ENCODE measurements around the gene RAMP1.
A peak's percentile ranks its signal among the peaks of the same experiment; 100 is the strongest.

RAMP1 gene

GRCh38 chr2:237904831-237905599 lies 45.6 kb downstream of the RAMP1 start:
- peak overlapping the region; percentile 54 for H3K9ac ChIP-seq (ENCODE audit: low read depth, low read length, poor library complexity, severe bottlenecking)
- TF ChIP-seq EZH2phosphoT487 (IDR thresholded peaks at IDR 0.05; ENCODE audit: borderline replicate concordance): no peak
- no peak for TF ChIP-seq CTCF (conservative IDR thresholded peaks at IDR 0.05; ENCODE audit: low read length)
- H3K4me2 ChIP-seq (ENCODE audit: low read depth, low read length, poor library complexity, severe bottlenecking): peak overlapping the region; percentile 41

GRCh38 chr2:237907144-237907543 lies 47.7 kb downstream of the RAMP1 start:
- Histone ChIP-seq H3K4me1 (ENCODE audit: insufficient read depth, low read length, poor library complexity, severe bottlenecking) (peaks cover 37% of the 10 kb centered on the region), H3K9me3 (ENCODE audit: insufficient read depth, low read depth, low read length) (peaks cover 11% of the 10 kb centered on the region), H3K79me2 (ENCODE audit: insufficient read depth, low read length) (no peaks in the 10 kb centered on the region), H4K20me1 (ENCODE audit: insufficient read depth, low read length, poor library complexity, severe bottlenecking) (no peaks in the 10 kb centered on the region), H3K9me2 (replicated peaks; ENCODE audit: low read depth, low read length) (no peaks in the 10 kb centered on the region), H2AFZ (ENCODE audit: low read length) (no peak overlapping the region), H3K36me3 (ENCODE audit: insufficient read depth, low read length) (no peaks in the 10 kb centered on the region), H3K4me3 (ENCODE audit: low read length, poor library complexity, severe bottlenecking) (no peak overlapping the region), H3K4me2 (ENCODE audit: low read depth, low read length, poor library complexity, severe bottlenecking) (no peak overlapping the region), H3F3A (ENCODE audit: low read depth) (0 out of 2 replicates have a peak, but pooled peaks cover 7% of the 10 kb centered on the region), H3K9ac (ENCODE audit: low read depth, low read length, poor library complexity, severe bottlenecking) (no peak overlapping the region), H3K27me3 (ENCODE audit: insufficient read depth, low read length, poor library complexity, severe bottlenecking) (no peaks in the 10 kb centered on the region)
- no peak for TF ChIP-seq EZH2phosphoT487 (IDR thresholded peaks at IDR 0.05; ENCODE audit: borderline replicate concordance)

More at GRCh38 chr2:237904831-237905599, 45.6 kb downstream of the RAMP1 start:
- H3K27me3 ChIP-seq (ENCODE audit: insufficient read depth, low read length, poor library complexity, severe bottlenecking): no peaks in the 10 kb centered on the region
- no peak overlapping the region for H2AFZ ChIP-seq (ENCODE audit: low read length)
- peaks cover 11% of the 10 kb centered on the region for H3K9me3 ChIP-seq (ENCODE audit: insufficient read depth, low read depth, low read length)
- H3K9me2 ChIP-seq (replicated peaks; ENCODE audit: low read depth, low read length): no peaks in the 10 kb centered on the region
- H3K79me2 ChIP-seq (ENCODE audit: insufficient read depth, low read length): no peaks in the 10 kb centered on the region
- H3K4me1 ChIP-seq (ENCODE audit: insufficient read depth, low read length, poor library complexity, severe bottlenecking): peaks cover 39% of the 10 kb centered on the region
- 0 out of 2 replicates have a peak, but pooled peaks cover 7% of the 10 kb centered on the region for H3F3A ChIP-seq (ENCODE audit: low read depth)
- no peak overlapping the region for H3K4me3 ChIP-seq (ENCODE audit: low read length, poor library complexity, severe bottlenecking)
- H3K36me3 ChIP-seq (ENCODE audit: insufficient read depth, low read length): no peaks in the 10 kb centered on the region
- no peaks in the 10 kb centered on the region for H4K20me1 ChIP-seq (ENCODE audit: insufficient read depth, low read length, poor library complexity, severe bottlenecking)

- H2AFZ ChIP-seq (ENCODE audit: low read length): no peak overlapping the region
- H3K9me2 ChIP-seq (replicated peaks; ENCODE audit: low read depth, low read length): no peaks in the 10 kb centered on the region
- H3K9ac ChIP-seq (ENCODE audit: low read depth, low read length, poor library complexity, severe bottlenecking): no peak overlapping the region
- TF ChIP-seq CTCF (conservative IDR thresholded peaks at IDR 0.05; ENCODE audit: low read length): no peak
- TF ChIP-seq EZH2phosphoT487 (IDR thresholded peaks at IDR 0.05; ENCODE audit: borderline replicate concordance): no peak
- H3F3A ChIP-seq (ENCODE audit: low read depth): 0 out of 2 replicates have a peak, but pooled peaks cover 7% of the 10 kb centered on the region
- H3K79me2 ChIP-seq (ENCODE audit: insufficient read depth, low read length): no peaks in the 10 kb centered on the region
- H3K9me3 ChIP-seq (ENCODE audit: insufficient read depth, low read depth, low read length): peaks cover 11% of the 10 kb centered on the region
- no peak overlapping the region for H3K4me2 ChIP-seq (ENCODE audit: low read depth, low read length, poor library complexity, severe bottlenecking)
- H3K4me3 ChIP-seq (ENCODE audit: low read length, poor library complexity, severe bottlenecking): no peak overlapping the region
- H3K4me1 ChIP-seq (ENCODE audit: insufficient read depth, low read length, poor library complexity, severe bottlenecking): peaks cover 21% of the 10 kb centered on the region
- H4K20me1 ChIP-seq (ENCODE audit: insufficient read depth, low read length, poor library complexity, severe bottlenecking): no peaks in the 10 kb centered on the region
- H3K27me3 ChIP-seq (ENCODE audit: insufficient read depth, low read length, poor library complexity, severe bottlenecking): no peaks in the 10 kb centered on the region
- H3K36me3 ChIP-seq (ENCODE audit: insufficient read depth, low read length): no peaks in the 10 kb centered on the region
Observed at GRCh38 chr2:237909075-237909695, 49.8 kb downstream of the RAMP1 start.
